Lung (tissue), 12 donors: Measurements from ENCODE around the gene ERCC6L2. TPM values are rescaled to one million over a fixed set of nuclear protein-coding genes. Genes with fewer than 3 reads are reported as not detected.
A peak's percentile ranks its signal among the peaks of the same experiment; 100 is the strongest.

Experiments used
- ATAC-seq: fragments of 200-7000 bp; cut with Tn5 transposase; one replicate; pipeline ENCODE4 v1.9.1; 2020; ENCODE audit warnings: moderate number of reproducible peaks; ENCODE audit not compliant: insufficient read depth, low FRiP score
- DNase-seq, 3 donors: peaks; one replicate each; pipeline ENCODE4 v3.0.0-alpha.2; 2013 to 2017
- H3K27ac ChIP-seq, 2 donors: one replicate each; pipeline ENCODE4 v1.5.1; 2013; ENCODE audit warnings: mild to moderate bottlenecking in 2 of 2, moderate library complexity in 2 of 2, control low read depth in 1 of 2, inconsistent platforms in 1 of 2, low read depth in 1 of 2, low read length in 1 of 2
- H3K27me3 ChIP-seq, 3 donors: one replicate each; pipeline ENCODE4 v1.5.1; 2013; ENCODE audit warnings: low read length in 2 of 3; ENCODE audit not compliant: control insufficient read depth in 3 of 3, insufficient read depth in 3 of 3
- H3K36me3 ChIP-seq, 4 donors: one replicate each; pipeline ENCODE4 v1.5.1; 2013; ENCODE audit warnings: low read length in 4 of 4, mild to moderate bottlenecking in 1 of 4, moderate library complexity in 1 of 4; ENCODE audit not compliant: control insufficient read depth in 4 of 4, insufficient read depth in 4 of 4
- H3K4me1 ChIP-seq, 5 donors: one replicate each; pipeline ENCODE4 v1.5.1; 2013; ENCODE audit warnings: low read length in 5 of 5, mild to moderate bottlenecking in 2 of 5, moderate library complexity in 1 of 5; ENCODE audit not compliant: control insufficient read depth in 5 of 5, insufficient read depth in 5 of 5
- H3K4me3 ChIP-seq: one replicate; pipeline ENCODE4 v1.5.1; 2013; ENCODE audit warnings: mild to moderate bottlenecking, control low read depth, moderate library complexity
- H3K9ac ChIP-seq, 2 donors: one replicate each; pipeline ENCODE4 v1.5.1; 2013; ENCODE audit warnings: low read length in 2 of 2, control low read depth in 1 of 2; ENCODE audit not compliant: insufficient read depth in 1 of 2
- H3K9me3 ChIP-seq, 4 donors: one replicate each; pipeline ENCODE4 v1.5.1; 2013; ENCODE audit warnings: low read length in 3 of 4, mild to moderate bottlenecking in 1 of 4, moderate library complexity in 1 of 4; ENCODE audit not compliant: control insufficient read depth in 4 of 4, insufficient read depth in 3 of 4
- CTCF ChIP-seq: IDR thresholded peaks from 2 replicates; pipeline ENCODE4 v1.5.1; 2012; ENCODE audit warnings: mild to moderate bottlenecking; ENCODE audit errors: control extremely low read depth, extremely low read depth
- WGBS, 2 donors: extraction: QIAGEN DNeasy Blood & Tissue Kit; methylation state at CpG; one replicate each; pipeline ENCODE4 v1.1.7; 2013; 5-methylcytosine and 5-hydroxymethylcytosine counted together
- polyA plus RNA-seq, 2 donors: library from polyadenylated mRNA; stranded (reverse); fragments of 200-250 nt; gene quantifications; one replicate each; pipeline ENCODE4 v1.2.1, GENCODE V29; 2013
- total RNA-seq, 2 donors: library from RNA; depleted of rRNA in 1 of 2; stranded (reverse); fragments of >200 nt in 1 of 2; gene quantifications; one replicate each; pipeline ENCODE4 v1.2.1, GENCODE V29; 2014 to 2021
- donor health status: control.
- donor health status: control.
- donor health status: Bipolar disorder and iron deficiency.
- donor health status: healthy.
- donor health status: DM: yes; HTN: yes; CAD: no.

ERCC6L2 gene
- total and polyA plus RNA-seq, 4 donors = 4.3 to 125 (median 24.5) TPM

- ATAC-seq (no peak), DNase-seq (peak in 2 of 3 donors; percentile 52 to 56)
- Histone ChIP-seq H3K9me3 (peaks cover 0 to 3% (median 0%) of the 10 kb centered on the region in 4 donors), H3K4me3 (no peak overlapping the region), H3K4me1 (no peaks in the 10 kb centered on the region), H3K27ac (no peak overlapping the region), H3K27me3 (no peaks in the 10 kb centered on the region), H3K36me3 (peaks cover 0 to 7% (median 4%) of the 10 kb centered on the region in 4 donors), H3K9ac (no peak overlapping the region)
- no peak for TF ChIP-seq CTCF
- 94 to 96% methylated on average over 8 of the region's 8 CpGs for WGBS, 2 donors
Observed at GRCh38 chr9:95891067-95891671, 15.7 kb downstream of the ERCC6L2 start.

DNA sequence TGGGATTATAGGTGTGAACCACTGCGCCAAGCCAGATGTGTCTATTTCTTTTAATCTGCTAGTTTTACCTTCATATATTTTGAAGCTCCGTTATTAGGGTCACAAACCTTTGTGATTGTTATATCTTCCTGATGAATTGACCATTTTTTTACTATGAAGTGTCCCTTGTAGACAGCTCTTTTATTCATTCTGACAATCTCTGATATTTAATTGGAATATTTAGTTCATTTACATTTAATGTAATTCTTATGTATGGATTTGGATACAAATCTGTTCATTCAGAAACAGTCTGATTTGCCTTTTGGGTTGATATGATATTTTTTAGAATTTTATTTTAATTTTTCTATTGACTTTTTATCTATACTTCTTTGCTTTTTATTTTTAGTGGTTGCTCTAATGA is 17.2 kb downstream of the ERCC6L2 start:
- DNase-seq = no peak
- H3K4me3 ChIP-seq = no peak overlapping the region
- H3K27ac ChIP-seq = no peak overlapping the region
- no peak for TF ChIP-seq CTCF
- H3K4me1 ChIP-seq = no peaks in the 10 kb centered on the region
- peaks cover 0 to 5% (median under 1%) of the 10 kb centered on the region in 4 donors for H3K36me3 ChIP-seq
- 96 to 99% methylated on average over 2 of the region's 2 CpGs for WGBS, 2 donors
- no peak overlapping the region for H3K9ac ChIP-seq
- H3K9me3 ChIP-seq = peaks cover 0 to 3% (median 0%) of the 10 kb centered on the region in 4 donors
- no peaks in the 10 kb centered on the region for H3K27me3 ChIP-seq
- ATAC-seq = no peak

GRCh38 chr9:95896580-95896979 is 21.1 kb downstream of the ERCC6L2 start:
- peaks cover 0 to 4% (median 3%) of the 10 kb centered on the region in 4 donors for H3K36me3 ChIP-seq
- H3K9me3 ChIP-seq = peaks cover 0 to 3% (median 0%) of the 10 kb centered on the region in 4 donors
- peaks cover 0 to 3% (median 0%) of the 10 kb centered on the region in 5 donors for H3K4me1 ChIP-seq
- H3K9ac ChIP-seq = no peak overlapping the region
- H3K27ac ChIP-seq = no peak overlapping the region
- 97 to 99% methylated on average over 2 of the region's 2 CpGs for WGBS, 2 donors
- no peak for ATAC-seq
- H3K27me3 ChIP-seq = no peaks in the 10 kb centered on the region
- no peak for TF ChIP-seq CTCF
- DNase-seq = no peak
- H3K4me3 ChIP-seq = no peak overlapping the region

DNA sequence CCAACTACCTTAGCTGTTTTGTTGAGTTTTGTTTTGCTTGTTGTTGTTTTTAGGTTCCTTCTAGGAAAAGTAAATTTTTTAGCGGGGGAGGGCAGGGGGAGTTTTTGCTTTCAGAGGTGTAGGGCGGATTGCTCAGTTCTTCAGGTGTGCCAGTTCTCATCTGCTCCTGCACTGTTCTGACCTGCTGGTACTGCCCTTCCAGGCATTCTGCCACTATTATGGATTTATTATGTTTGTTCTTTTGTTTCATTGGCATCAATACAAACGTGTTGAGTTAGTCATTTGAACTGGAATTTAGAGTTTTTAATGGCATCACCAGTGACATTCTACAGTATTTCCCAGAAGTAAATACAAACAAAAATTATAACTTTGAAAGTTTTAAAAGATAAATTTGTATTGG is 26.0 kb downstream of the ERCC6L2 start:
- H3K27ac ChIP-seq = no peak overlapping the region
- H3K9ac ChIP-seq = no peak overlapping the region
- H3K4me3 ChIP-seq = no peak overlapping the region
- H3K4me1 ChIP-seq = peaks cover 0 to 8% (median 0%) of the 10 kb centered on the region in 5 donors
- H3K9me3 ChIP-seq = no peaks in the 10 kb centered on the region
- no peak for DNase-seq
- TF ChIP-seq CTCF = no peak
- WGBS, 2 donors = 73 to 89% methylated on average over 3 of the region's 3 CpGs
- no peaks in the 10 kb centered on the region for H3K27me3 ChIP-seq
- H3K36me3 ChIP-seq = peaks cover 0 to 4% (median 3%) of the 10 kb centered on the region in 4 donors
- no peak for ATAC-seq
